Activated T-helper 1 cell treated with Interleukin-2 at 50 U/mL for 16 hours (primary cell): ENCODE measurements around the gene MYO3B.
"Not testable (repeated sequence)": the region's sequence is repeated elsewhere in the genome, so short reads cannot be mapped to it uniquely, and the experiment has no call there.

ENCODE experiments used
- DNase-seq: peaks from one replicate; pipeline ENCODE4 v3.0.0-alpha.2; 2020; ENCODE audit warnings: low read depth

MYO3B gene

DNA sequence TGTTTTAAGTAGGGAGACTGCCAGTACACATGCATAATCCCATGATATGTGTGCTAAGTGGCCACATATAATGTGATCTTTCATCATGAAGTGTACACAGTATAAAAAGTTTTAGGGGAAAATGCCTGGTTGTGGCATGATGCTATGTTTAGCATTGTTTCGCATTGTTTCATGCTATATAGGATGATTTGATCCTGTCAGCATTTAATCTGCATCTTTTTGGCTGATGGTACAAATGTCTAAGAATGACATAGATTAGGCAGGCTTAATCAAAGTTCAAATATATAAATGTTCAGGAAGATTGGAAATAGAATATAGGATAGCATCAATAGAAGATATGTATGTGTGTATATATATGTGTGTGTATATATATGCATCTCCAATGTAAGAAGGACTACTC lies 83.6 kb downstream of the MYO3B start:
- no peak for DNase-seq

DNA sequence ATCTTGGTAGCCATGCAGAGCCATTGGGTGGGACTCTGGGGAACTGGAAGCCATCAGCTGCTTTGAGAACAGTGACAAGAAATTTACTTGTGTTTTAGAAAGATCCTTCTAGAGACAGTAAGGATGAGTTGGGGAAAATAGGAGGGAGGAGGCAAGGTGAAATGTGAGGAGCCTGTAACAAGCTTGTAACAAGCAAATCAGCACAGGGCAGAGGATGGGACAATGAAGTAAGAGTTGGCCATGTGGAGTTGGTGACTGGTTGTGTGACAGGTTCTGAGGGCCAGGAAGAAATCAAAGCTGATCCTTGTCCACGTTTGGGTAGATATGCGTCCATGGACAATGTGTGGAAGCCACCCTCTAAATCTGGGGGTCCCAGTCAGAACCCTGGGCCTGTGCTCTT lies 84.4 kb downstream of the MYO3B start:
- no peak for DNase-seq

DNA sequence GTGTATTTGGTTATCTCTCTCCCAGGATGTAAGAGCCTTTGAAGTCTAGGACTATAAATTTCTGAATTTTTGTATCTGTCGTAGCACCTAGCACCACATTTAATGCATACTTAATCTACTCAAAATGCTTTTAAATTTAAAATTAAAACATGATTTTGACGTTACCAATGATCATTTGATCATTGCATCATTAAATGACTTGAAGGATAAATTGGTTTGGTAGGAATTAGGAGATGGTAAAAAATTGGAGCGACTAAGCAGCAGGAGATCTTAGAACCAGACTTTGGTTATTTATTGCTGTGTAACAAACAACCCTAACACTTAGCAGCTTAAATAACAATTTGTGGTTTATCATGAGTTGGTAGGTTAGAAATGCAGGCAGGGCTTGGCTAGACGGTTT lies 84.9 kb downstream of the MYO3B start:
- DNase-seq, result no peak

DNA sequence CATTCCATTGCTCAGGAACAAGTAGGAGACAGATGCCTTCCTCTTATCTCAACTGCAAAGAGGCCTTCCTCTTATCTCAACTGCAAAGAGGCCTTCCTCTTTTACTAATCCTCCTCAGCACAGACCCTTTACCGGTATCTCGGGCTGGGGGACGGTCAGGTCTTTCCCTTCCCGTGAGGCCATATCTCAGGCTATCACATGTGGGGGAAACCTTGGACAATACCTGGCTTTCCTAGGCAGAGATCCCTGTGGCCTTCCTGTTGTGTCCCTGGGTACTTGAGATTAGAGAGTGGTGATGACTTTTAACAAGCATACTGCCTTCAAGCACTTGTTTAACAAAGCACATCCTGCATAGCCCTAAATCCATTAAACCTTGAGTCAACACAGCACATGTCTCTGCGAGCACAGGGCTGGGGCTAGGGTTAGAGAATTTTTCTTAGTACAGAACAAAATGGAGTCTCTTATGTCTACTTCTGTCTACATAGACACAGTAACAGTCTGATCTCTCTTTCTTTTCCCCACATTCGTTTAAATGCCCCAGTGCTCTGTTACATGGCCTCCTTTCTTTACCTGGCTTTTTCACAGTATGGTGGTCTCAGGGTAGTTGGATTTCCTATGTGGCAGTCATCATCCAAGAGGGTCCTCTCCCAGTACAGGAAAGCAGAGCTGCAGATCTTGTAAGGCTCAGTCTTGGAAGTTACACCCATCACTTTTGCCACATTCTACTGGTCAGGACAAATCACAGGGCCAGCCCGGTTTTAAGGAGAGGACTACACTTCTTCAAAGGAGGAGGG lies 86.0 kb downstream of the MYO3B start:
- not testable (repeated sequence) for DNase-seq

DNA sequence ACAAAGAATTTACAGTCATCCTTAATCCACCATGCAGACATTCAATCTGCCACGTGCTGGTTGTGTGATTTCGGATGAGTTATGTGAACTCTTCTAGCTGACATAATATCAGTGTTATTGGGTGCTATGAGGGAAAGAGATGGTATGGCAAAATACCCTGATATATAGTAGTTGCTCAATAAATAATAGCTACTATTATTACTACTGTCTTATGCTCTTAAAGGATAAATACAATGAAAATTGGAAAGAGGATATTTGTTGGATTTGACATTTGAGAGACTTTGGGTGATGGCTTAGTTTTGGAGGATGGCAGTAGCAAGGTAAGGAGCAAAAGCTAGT lies 86.5 kb downstream of the MYO3B start:
- no peak for DNase-seq

DNA sequence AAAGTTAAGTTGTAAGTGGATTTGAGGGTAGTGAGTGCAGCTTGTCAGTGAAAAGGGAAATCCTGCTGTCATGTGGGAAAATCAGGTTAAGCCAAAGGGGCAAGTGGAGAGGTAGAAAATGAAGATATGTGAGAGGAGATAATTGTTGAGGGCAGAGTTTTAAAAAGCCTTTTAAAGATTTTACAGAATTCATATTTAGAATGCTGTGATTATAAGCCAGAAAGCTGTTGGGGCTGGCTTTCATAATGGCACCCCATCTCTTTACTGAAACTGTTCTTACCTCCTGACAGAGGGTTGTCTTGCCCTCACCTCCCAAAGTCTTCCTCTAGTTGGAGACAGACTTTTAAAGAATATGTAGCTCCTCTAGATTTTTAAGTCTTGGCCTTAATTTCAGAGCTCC lies 86.9 kb downstream of the MYO3B start:
- DNase-seq, result no peak

DNA sequence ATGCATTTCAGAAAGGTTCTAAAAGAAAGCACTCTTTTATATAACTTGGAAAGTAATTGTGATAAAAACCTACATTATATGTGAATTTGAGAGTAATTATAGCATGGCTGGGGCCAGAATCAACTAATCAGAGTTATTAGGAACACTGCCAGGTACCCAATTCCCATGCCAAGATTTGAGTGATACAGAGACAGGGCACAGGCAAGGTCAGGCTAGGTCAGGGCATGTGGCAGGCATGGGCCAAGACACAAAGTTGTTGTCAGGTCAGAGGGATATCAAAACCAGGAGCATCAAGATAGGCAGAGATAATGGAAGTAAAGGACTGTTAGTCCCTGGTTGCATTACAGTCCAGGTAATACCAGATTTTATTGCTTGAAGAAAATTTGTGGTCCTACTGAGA lies 87.4 kb downstream of the MYO3B start:
- DNase-seq, result no peak

DNA sequence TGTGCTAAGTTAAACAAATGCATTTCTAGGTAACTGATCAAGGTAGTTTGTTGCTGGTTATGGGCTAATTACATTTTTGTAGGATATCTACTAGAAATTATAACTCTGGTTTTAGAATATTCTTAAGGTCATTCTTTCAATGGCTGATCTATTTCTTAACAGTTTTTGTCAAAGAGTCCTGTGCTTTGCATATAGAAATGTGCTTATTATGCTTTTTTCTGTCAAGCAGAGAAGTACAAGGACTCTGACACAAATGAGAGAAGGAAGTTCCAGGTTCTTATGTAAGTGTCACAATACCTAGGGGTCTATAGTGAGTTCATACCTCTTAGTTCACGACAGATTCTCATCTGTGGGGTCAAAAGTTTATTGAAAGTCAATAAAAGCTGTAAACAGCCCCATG lies 88.4 kb downstream of the MYO3B start:
- no peak for DNase-seq

DNA sequence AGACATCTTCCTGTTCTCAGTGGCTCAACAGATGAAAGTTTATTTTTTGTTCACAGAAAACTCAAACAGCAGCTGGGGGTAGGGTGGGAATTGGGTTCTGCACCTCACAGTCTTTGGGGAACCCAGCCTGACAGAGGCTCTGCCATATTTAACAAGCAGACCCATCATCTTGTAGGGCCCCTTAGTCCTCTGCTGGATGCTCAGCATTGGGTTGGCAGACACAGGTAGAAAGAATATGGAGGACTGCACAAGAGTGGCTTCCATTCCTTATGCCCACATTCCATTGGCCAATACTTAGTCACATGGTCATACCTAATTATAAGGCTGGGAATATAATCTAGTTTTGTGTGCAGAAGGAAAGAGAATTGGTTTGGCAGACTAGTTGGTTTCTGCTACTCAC lies 89.1 kb downstream of the MYO3B start:
- no peak for DNase-seq

DNA sequence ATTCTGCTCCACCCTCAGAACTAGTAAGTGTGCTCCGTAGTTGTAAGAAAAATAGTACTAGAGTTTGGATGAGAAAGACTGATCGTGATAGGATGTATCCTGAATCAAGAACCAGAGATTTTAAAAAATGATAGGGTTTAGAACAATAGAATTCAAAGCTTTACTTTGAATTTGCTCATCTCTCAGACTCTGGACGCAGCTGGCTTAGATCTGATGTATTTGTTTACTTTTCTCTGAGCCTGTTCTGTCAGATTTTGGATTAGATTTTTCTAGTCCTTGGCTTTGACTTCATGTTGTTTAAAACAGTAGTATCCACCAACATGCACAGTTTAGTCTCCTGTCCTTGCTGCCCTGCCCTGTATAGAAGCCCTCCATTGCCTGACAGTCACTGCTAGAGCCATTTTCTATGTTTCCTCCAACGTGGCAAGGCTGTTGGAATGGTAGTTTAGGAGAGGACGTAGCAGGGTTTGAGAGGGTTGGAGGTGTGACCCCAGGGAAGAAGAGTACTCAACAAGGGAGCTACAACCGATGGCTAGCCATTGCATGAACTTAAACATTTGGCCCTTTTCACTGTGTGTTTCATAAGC lies 92.4 kb downstream of the MYO3B start:
- DNase-seq, result no peak

DNA sequence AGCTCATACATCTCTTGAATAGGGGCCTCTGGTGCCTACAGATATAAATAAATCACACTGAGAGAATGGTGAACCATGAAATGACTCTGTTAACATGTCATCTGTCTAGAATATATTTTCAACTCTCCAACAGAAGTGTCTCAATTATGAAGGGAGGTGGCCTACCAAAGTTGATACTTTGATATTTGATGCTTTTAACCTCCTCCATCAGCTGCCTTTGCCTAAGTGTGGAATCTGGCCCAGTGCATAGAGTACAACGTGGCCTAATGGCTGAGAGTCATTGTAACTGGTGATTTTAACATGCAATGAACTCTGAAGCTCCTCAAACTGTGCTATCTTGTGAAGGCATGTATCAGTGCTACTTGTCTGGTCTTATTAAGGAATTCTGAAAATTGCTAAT lies 93.4 kb downstream of the MYO3B start:
- no peak for DNase-seq

DNA sequence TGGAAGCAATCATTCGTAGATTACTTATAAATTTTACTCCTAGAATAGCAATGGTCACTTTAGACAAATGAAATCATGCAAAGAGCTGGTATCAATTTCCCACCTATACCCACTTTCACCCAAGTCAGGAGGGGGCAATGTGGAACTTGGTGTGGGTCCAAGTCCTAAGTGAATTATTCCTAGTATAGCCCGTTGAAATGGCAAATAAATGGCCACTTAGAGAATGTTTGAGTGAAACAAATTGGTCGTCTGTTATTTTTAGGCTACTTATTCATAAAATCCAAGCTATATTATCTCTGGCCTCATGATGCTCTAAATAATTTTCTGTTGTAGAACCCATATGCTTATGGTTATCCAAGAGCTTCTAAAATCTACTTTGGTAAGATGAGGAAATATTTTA lies 98.1 kb downstream of the MYO3B start:
- DNase-seq, result no peak

DNA sequence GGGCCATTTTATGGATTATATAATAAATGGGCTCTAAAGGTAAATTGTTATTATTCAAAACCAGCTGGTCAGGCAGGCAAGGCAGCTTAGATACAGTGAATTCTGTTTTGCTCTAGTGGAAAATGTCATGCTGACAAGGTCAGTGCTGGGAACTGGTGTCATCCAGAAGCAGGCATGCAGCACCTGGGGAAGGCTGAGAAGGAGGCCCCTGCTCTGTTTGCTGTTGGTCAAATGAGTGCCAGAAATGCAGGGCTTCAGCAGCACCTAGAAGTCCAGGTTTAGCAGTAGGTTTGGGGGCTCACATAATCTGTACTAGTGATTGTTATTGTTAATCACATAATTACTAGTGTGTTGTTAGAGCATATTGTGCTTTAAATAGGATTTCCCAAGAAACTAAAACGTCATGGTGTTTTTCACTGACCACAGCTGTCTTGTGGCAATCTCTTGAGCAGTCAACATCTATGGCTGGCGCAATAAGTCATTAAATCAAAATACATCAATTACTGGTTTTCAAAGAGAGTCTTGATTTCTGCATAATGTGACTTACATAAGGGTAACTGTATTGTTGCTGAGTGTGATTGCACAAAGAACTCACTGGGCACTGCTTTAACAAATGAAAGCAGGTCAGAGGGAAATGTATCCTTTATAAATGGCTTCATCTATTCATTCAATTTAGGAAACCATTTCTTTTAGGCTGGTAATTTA lies 99.1 kb downstream of the MYO3B start:
- DNase-seq, result no peak

DNA sequence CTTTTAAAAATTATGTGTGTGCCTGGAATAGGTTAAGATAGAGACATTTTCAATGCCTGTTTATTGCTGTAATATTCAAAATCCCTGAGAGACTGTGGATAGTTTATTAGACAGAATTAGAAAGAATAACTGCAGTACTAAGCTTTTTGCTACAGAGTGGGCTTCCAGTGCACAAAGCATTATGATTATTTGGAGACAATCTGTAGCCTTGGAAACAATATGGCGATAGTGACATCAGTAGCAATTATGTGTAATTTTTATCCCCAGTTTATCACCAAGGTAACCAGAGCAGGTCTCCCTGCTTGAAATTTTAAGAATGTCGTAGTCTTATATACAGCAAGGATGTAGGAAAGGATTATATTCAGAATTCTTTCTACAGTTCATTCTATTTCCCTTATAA lies 100.0 kb downstream of the MYO3B start:
- no peak for DNase-seq

DNA sequence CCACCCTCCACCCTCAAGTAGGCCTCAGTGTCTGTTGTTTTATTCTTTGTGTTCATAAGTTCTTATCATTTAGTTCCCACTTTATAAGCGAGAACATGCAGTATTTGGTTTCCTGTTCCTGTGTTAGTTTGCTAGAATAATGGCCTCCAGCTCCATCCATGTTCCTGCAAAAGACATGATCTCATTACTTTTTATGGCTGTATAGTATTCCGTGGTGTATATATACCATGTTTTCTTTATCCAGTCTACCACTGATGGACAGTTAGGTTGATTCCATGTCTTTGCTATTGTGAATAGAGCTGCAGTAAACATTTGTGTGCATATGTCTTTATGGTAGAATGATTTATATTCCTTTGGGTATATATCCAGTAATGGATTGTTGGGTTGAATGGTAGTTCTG lies 101.7 kb downstream of the MYO3B start:
- DNase-seq, result not testable (repeated sequence)

DNA sequence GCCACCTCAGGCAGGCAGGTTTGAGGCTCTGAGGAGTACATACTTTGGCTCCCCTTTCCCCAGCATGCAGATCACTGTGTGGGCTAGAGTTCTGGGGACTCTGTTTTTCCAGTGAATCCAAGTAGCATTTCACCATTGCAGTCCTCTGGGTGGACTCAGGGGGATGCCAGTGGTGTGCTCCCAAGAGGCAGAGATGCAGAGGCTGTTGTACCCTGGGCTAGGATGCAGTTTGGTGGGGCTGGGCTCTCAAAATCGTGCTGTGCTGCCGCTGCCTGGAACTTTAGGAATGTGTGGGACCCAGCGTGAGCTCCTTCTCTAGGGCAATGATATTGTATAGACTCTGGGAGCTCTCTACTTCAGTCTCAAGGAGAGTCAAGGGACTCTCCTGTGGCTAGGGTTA lies 104.9 kb downstream of the MYO3B start:
- DNase-seq, result no peak

DNA sequence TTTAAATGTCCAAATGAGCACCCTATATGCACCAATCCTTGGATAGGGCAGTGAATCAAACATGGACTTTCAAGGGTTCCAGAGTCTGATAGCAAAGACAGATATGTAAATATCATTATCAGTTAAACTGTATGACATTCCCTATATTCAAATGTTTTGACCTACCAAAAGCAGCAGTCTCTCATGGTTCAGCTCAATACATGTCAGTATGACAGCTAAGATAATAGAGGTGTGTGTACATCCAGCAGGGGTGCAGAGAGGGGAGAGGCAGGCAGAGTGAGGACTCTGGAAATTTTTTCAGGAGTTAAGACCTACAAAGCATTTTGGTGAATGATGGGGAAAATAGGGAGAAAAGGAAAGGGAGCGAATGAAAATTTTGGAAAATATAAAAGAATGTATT lies 106.3 kb downstream of the MYO3B start:
- DNase-seq, result no peak

DNA sequence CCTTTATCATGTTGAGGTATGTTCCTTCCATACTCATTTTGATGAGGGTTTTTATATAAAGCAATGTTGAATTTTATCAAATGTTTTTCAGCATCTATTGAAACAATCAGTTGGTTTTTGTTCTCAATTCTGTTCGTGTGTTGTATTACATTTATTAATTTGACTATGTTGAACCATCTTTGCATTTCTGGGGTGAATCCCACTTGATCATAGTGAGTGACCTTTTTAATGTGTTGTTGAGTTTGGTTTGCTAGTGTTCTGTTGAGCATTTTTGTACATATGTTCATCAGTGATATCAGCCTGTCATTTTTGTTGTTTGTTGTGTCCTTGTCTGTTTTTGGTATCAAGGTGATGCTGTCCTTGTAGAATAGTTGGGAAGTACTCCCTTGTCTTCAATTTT lies 110.9 kb downstream of the MYO3B start:
- no peak for DNase-seq

DNA sequence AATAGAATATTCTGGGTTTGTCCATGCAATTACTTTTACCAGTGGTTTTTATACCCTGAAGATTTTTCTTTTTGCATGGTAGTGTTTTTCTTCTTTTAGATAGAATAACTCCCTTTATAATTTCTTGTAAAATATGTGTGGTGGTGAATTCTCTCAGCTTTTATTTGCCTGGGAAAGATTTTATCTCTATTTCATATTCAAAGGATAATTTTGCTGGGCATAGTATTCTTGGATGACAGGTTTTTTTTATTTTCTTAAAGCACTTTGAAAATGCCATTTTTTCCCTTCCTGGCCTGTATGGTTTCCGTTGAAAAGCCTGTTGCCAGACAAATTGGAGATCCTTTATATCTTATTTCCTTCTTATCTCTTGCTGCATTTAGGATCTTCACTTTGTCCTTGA lies 113.5 kb downstream of the MYO3B start:
- DNase-seq, result no peak

DNA sequence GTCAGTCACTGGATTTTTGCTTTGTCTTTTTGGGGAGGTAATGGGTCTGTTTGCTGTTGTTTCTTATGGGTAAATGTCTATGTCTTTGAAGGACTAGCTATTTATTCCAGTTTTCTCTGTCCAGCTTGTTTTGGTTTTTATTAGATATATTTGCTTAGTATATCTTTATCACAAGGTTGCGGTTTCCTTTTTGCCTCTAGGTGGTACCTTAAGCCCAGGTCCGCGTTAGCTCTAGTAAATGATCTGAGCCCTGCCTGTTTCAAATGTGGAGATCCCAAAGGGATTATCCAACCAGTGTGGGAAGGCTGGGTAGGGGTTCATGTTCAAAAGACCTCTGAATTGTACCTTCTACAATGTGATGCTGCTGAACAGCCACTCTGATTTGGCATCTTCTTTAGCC lies 114.5 kb downstream of the MYO3B start:
- DNase-seq, result no peak

DNA sequence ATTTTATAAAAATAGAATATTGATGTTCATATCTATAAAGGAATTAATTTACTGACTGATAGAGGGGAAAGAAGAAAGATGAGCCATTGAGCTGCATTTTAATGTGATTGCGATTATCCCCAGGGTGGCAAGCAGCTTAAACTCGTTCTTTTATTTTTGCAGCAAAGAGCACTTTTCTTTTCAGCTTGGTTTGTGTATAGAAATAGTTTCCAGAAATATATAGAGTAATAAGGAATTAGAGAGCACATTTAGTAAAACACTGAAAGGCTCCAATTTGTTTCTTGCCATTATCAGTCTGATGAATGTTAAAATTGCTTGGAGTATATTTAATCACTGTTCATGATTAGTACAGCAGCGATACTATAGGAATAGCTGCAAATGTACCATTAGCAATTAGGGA lies 119.5 kb downstream of the MYO3B start:
- no peak for DNase-seq

DNA sequence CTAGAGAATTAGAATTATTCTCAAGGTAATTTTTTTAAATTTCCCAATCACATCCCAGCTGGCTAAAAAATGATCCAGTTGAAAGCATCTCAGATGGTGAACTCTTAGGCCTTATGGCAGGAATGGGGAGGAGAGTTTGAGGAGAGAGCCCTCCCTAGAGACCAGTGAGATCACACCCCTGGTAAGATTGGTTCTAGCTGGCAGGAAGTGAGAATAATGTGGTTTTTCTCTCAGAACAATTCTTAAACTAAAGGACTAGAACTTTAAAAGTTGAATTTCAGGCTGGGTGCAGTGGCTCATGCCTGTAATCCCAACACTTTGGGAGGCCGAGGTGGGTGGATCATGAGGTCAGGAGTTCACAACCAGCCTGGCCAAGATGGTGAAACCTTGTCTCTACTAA lies 120.2 kb downstream of the MYO3B start:
- no peak for DNase-seq

DNA sequence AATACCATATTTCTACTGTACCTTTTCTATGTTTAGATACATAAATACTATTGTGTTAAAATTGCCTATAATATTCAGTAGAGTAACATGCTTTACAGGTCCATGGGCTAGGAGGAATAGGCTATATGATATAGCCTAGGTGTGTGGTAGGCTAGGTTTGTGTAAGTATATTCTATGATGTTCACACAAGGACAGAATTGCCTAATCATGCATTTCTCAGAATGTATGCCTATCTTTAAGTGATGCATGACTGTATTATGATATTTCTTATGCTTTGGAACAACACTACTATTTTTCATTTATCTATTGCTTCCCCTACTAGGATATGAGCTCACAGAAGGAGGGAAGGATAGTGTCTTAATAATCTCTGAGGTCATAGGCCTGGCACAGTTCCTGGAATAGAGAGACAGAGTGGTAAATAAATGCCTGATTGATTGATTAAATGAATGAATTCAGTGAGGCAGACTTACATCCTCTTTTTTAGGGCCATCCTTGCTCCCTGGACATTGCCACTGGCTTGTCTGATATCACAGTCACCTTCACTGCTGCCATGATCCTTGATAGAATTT lies 121.0 kb downstream of the MYO3B start:
- no peak for DNase-seq
